Stimulated activated CD4-positive, alpha-beta T cell treated with anti-CD3 and anti-CD28 coated beads, Interleukin-15, amount 100 ng/mL, for 1 hour (primary cell): ENCODE measurements around the gene KRT2.

Source experiments
- DNase-seq, 2 donors: peaks; one replicate each; pipeline ENCODE4 v3.0.0-alpha.2; 2020; ENCODE audit warnings: low read depth in 1 of 2, low spot score in 1 of 2

Gene KRT2

DNA sequence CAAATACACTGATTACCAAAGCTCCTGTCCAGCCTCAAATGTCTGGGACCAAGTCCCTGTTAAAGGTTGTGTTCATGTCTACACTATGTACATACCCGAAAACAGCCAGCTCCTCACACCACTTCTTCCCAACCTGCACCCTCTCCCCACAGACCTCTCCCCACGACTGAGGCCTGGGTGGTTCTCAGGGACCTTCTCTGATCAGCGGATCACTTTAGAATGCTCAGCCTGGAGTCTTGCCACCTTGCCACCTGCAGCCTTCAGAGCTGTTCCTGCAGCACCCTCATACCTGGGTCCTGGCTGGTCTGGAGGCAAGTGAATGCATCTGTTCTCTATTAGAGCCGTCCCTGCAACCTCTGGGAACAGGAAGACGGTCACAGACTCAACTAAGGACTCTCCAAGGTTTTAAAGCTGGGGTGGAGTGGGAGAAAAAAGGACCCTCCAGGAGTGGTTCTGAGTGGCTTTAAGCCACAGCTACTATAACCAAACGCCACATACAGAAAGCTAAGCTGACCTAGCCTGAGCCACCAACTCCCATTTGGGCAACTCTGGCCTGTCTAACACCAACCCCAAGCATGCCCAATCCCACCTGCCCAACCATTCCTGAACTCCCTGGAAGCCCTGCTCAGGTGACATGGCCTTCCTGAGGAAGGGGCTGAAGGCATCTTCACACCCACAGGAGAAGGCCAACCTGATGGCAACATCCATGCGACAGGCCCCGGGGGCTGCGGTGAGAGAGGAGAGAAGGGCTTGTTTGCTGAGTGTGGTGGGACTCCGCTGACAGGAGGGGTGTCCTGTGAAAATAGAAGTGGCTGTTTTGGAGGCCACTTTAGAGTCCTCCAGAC is 8.6 kb downstream of the KRT2 start:
- DNase-seq: no peak

DNA sequence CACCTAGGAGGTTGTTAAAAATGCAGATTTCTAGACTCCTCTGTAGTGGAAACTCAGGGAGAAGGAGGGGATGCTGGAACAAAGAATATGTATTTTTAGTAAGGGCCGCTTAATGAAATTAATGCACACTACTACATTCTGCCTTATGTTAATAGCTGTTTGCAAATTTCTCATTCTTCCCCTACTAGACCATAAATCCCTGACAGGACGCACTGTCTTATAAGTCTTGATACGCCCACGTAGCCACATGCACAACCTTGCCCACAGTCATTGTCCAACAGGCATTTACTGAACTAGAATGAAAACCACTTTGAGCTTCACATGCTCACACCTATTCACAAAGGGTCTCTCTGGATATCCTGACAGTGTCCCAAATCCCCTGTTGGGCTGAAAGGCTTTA is 10.5 kb downstream of the KRT2 start:
- DNase-seq: no peak

DNA sequence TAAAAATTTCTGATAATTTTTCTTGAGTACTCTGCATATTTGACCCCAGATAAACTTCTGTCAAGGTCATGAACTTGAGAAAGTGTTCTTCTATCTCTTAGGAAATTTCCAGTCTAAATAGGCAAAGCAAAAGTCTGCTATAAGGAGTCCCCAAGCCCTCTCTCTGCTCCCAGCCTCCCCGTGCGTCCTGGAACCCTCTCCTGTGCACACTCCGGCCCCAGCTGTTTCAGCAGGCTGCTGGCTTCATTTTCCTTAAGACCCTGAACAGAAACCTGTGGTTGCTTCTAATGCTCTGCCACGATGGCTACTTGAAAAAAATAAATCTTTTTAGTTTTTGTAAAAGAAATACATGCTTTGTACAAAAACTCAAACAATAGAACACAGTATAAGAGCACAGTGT is 14.7 kb downstream of the KRT2 start:
- DNase-seq: no peak

- no peak for DNase-seq
Measured at GRCh38 chr12:52636592-52637258, 15.3 kb downstream of the KRT2 start.

GRCh38 chr12:52636189-52636588 is 15.8 kb downstream of the KRT2 start:
- no peak for DNase-seq

DNA sequence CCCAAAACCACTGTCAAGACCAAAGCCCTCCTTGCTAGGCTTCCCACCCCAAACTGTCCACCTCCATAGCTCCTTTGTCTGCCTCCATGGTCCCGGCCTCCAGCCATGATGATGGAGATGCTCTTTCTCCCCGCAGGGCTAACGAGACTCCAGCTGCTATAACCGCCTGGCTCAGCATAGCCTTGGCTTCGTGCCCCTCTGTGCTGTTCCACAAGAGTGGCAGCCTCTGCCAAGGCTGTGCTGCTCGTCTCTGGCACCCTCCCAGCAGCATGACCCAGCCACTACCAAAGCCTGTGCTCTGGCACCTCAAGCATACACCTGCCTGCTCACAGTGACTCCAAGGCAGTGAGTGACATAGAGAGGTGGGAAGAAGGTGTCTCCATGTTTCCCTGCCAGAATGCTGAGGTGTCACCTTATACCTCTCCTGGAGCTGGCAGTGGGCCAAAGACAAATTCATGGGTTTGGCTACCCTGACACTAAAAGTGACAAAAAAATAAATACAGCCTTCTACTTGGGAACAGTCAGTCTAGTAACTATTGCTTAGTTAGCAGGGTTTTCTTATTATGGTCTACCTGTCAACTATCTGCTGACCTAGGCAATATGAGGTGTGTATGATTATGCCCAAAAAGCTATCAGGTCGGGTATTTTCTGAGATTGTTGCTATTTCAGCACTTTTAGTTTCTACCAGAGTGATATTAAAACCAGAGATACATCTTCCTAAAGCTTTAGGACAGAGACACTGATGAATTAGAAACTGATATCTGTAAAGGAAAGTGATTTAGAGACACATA is 17.6 kb downstream of the KRT2 start:
- DNase-seq: no peak

GRCh38 chr12:52633383-52633782 is 18.6 kb downstream of the KRT2 start:
- DNase-seq: no peak

GRCh38 chr12:52632656-52633055 is 19.4 kb downstream of the KRT2 start:
- no peak for DNase-seq

DNA sequence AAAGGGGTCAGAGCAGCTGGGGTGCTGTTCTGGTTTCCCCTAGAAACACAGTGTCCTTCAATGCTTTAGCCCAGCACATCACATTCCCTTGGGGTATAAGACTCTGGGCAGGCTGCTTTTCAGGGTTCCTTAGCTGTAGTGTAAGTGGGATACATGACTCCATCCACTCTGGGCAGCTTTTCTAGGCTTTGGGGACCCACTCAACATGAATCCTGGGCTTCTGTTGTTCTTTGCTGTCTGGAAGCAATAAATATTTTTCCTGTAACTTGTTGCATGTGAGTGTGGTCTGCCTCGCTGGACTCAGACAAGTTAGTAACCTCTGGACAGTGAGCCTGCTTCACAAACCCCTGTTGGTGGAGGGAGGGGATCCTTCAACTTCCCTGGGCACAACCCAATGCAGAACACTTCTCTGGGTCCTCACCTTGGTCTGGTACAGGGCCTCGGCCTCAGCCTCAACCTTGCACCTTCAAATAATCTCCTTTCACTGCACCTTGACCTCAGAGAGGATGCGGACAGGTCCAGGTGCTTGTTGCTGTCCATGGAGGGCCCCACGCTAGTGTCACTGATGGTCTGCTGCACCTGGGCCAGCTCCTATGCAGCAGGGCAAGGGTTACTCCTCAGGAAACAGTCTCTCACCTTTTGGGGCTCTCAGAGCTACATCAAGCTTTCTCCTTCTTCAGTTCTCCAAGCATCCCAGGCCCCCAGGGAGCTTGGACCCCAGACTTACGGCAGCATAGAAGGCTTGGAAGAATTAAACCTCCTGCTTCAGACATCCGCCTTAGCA is 20.1 kb downstream of the KRT2 start:
- DNase-seq: no peak

- DNase-seq: no peak
Measured at GRCh38 chr12:52631264-52631663, 20.7 kb downstream of the KRT2 start.

GRCh38 chr12:52630599-52631200 is 21.3 kb downstream of the KRT2 start:
- DNase-seq: no peak

DNA sequence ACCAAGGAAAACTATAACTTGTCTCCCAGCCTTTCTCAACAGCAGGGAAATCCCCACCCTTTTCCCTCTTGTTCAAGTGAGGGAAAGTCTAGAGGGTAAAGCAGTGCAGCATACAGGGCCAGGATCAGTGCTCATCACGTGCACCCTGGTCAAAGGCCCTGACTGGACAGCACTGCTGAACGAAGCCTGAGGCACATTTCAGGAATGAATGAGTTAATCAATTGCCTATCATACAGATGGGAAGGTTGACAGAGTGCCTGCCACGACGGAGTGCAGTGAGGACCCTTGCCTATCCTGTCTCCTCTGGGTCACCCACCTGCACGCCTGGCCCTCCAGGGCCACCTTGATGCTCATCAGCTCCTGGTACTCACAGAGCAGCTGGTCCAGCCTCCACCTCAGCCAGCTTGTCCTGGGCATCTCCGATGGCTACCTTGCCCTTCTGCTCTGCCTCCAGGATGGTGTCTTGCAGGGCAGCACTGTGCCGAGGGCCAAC is 22.0 kb downstream of the KRT2 start:
- DNase-seq: no peak

GRCh38 chr12:52629281-52630007 is 22.6 kb downstream of the KRT2 start:
- no peak for DNase-seq

GRCh38 chr12:52628841-52629240 is 23.2 kb downstream of the KRT2 start:
- DNase-seq: no peak

DNA sequence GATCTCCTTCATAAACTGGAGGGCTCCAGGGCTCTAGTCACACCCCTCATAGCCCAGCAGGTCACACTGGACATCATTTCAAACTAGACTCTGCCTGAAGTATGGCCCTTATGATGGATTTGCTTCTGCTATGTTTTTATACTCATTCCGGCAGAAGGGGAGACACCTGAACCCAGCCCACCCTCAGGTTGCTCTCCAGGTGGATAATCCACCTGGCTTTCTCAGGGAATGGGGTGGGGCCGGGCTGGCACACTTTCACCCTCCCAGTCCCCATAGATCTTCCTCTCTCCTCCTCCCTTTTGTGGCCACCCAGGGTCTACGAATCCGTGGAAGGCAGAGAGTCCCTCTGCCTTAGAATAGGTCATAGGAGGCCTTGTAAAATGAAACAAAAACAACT is 23.9 kb downstream of the KRT2 start:
- DNase-seq: no peak

GRCh38 chr12:52627395-52628110 is 24.5 kb downstream of the KRT2 start:
- no peak for DNase-seq

DNA sequence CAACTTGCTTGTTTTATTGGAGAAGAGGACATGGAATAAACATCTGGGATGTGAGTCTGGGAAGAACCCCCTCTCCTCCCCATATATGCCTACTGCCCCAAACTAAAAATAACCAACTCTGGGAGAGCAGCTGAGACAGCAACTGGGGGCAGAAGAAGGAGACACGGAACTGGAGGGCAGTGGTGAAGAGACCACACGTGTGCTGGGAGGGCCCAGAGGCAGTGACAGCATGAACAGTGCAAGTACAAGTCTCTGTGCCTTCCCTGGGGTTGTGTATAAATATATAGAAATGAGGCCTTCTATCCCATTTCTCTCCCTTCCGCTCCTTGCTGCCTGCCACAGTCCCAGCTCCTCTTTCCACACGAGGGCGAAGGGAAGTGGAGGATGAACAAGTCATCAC is 29.7 kb downstream of the KRT2 start:
- DNase-seq: no peak

DNA sequence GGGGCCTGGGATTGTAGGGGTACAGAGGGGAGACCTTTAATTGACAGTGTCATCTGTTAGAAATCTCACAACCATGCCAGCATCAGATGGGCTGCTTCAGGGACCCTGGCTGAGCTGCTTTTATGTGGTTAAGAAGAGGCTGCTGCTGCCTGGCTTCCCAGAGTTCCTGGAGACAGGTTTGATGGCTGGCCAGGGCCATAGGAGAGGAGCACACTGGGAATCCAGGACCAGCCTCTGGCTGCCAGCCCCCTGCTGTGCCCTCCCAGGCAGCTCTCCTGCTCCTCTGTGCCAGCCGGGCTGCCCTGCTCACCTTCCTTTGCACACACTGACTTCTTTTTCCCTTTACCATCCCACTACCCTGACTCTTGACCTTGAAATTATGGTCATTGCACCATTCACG is 33.1 kb downstream of the KRT2 start:
- DNase-seq: no peak

GRCh38 chr12:52618216-52618615 is 33.8 kb downstream of the KRT2 start, which contains the start of gene KRT73:
Gene KRT73, minus strand, starts transcription at chr12:52618559. Its CDS starts 35 bp downstream, at chr12:52618524.
- DNase-seq: no peak
